Measurements from ENCODE around the gene P3H3.

Gene P3H3

GRCh38 chr12:6827982-6828780 lies at the start of gene P3H3:
Gene P3H3 (plus strand): TSS chr12:6828407. CDS start chr12:6828441, 34 bp downstream.
- no peak for DNase-seq

- peak; percentile 92 for DNase-seq
These were observed 49.3 kb upstream of the P3H3 start for GRCh38 chr12:6778574-6779550.

- no peak for DNase-seq
These were observed 48.3 kb upstream of the P3H3 start for GRCh38 chr12:6779708-6780432.

- peak; percentile 39 for DNase-seq
These were observed 47.6 kb upstream of the P3H3 start for GRCh38 chr12:6780573-6780972.

DNA sequence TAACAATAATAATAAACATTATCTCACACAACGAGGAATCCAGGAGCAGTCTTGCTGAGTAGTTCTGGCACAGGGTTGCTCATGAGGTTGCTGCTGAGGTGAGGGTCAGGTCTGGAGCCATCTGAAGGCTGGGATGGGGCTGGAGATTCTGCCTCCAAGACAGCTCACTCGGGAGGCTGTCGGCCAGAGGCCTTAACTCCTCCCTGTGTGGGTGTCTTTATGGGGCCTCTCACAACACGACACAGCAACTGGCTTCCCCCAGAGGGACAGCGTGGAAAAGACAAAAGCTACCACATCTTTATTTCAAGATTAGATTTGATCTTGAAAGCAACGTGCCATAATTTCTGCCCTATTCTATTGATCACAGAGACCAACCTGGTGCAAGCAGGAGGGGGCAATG lies 46.1 kb upstream of the P3H3 start:
- no peak for DNase-seq

DNA sequence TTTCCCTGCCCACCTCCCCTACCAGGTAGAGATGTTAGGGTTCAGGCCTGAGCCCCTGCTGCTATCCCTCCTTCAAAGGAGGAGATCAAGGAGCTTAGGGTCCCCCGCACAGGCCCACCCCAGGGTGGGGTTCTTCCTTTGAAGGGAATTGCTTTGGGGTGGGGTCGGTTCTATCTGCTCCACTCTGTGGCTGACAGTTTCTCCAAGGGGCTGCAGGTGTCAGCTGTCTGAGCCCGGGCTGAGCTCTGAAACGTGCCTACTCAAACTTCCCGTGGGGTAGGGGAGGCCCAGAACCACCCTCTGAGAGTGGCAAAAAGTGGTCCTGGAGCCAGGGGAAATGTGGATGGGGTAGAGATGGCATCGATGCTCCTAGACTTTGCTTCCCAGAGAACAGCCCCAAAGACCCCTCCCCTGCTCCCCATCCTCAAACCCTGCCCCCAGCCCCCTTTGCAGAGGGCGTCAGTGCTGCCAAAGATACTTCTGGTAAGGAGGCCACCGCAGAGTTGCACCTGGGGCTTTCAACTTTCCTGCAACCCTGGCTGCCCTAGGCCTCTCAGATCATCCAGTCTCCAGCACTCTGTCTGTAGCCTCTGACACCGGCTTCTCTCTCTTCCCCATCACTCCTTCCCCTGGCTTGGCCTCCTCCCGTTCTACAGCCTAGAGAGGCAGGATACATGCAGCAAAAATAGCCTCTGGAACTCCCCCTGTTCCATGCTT lies 45.2 kb upstream of the P3H3 start:
- DNase-seq, result no peak

DNA sequence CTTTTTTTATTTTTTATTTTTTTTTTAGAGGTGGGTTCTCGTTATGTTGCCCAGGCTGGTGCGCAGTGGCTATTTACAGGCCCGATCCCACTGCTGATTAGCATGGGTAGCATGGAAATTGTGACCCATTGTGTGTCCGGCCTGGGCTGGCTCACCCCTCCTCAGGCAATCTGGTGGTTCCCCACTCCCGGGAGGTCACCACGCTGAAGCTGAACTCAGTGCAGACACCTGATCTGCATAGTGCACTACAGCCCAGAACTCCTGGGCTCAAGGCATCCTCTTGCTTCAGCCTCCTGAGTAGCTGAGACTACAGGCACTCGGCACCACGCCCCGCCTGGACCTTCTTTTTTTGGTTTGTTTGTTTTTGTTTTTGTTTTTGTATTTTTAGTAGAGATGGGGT lies 44.4 kb upstream of the P3H3 start:
- DNase-seq, result no peak

GRCh38 chr12:6784296-6784695 lies 43.9 kb upstream of the P3H3 start:
- DNase-seq, result no peak

GRCh38 chr12:6784761-6785160 lies 43.4 kb upstream of the P3H3 start:
- no peak for DNase-seq

DNA sequence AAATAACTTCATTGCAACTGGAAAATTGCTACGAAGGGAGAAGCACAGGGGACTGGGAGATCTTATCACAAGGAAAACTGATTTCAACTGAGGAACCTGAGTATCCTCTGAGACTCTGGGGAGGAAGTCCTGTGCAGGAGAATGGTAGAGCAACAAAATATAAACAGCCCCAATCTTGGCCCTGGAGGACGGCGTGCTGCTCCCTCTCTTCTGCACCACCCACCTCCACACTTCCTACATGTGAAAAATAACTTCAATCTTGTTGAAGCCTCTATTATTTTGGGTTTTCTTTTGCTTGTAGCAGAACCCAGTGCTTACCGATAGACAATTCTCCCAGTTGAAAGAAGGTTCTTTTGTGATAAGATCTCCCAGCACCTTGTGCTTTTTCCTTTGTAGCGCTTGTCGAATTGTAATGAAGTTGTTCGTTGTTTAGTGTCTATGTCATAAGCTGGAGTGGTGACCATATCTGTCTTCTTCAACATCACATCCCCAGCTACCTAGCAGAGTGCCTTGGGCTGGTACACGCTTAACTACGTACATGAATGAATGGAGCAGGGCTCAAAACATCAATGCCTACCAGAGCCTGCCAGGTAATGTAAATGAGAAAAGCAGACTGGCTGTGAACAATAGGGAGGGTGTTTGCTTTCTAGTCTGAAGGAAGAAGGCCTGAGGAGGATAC lies 41.7 kb upstream of the P3H3 start:
- no peak for DNase-seq

DNA sequence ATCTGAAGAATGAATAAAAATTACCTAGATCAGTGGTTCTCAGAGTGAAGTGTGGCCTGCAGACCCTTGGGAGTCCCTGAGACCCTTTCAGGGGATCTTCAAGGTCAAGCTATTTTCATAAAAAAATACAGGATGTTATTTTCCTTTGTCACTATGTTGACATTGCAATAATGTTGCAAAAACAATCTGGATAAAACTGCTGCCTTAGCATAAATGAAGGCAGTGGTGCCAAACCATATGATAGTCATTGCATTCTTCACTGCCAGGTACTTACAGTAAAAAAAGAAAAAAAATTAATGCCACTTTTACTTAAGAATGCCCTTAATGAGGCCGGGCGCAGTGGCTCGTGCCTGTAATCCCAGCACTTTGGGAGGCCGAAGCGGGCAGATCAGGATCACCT lies 40.9 kb upstream of the P3H3 start:
- no peak for DNase-seq

DNA sequence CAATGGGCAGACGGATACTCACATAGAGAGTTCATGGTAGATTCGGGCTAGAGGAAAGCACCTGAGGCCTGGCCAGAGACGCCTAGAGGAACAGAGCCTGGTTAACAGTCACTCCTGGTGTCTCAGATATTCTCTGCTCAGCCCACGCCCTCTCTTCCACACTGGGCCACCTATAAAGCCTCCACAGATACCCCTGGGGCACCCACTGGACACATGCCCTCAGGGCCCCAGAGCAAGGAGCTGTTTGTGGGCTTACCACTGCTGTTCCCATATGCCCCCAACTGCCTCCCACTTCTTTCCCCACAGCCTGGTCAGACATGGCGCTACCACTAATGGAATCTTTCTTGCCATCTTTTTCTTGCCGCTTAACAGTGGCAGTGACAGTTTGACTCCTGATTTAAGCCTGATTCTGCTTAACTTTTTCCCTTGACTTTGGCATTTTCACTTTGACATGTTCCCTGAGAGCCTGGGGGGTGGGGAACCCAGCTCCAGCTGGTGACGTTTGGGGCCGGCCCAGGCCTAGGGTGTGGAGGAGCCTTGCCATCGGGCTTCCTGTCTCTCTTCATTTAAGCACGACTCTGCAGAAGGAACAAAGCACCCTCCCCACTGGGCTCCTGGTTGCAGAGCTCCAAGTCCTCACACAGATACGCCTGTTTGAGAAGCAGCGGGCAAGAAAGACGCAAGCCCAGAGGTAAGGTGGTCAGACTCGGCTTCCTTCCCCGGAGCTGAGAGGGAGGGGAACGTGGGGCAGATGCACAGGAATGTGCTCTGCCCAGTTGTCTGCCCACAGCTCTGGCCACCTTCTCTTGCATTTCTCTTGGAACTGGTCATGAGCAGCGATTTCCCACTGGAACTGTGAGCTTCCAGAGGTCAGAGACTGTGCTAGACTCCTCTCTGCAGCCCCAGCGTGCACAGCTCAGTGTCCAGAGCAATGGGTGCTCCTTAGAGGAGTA lies 39.0 kb upstream of the P3H3 start, which contains the start of gene CD4:
TSS of gene CD4 (plus strand) at position 557 of the 953 bp plus-strand sequence. CDS start 10,611 bp downstream, outside the sequence.
- DNase-seq, result peak; percentile 81

DNA sequence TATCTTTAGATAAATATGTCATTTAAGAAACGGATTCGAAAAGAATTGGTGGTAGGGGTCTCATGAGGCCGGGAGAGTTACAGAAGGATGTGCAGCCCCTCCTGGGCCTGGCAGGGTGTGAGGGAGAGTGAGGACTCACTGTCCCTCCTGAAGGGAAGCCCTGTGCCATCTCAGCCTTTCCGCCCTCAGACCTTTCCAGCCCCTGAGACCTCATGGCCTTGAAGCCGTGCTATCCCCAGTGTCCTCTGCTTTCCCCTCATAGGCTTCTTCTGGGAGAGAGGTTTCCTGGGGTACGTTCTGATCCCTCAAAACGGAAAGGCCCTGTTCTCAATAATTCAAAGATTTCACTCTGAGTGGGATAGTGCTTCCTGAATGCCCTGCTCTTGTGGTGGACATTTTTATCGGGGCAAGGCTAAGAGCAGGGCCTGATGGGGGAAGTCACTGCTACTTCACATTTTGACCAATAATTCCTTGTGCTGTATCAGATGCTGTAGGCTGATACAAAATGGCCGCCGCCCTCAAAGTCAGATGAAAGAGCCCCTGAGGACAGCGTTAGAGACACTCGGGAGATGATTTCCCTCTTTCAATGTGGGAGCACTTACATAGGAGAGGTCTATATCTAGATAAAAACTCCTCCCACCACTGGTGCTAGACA lies 37.6 kb upstream of the P3H3 start:
- DNase-seq, result peak; percentile 65

DNA sequence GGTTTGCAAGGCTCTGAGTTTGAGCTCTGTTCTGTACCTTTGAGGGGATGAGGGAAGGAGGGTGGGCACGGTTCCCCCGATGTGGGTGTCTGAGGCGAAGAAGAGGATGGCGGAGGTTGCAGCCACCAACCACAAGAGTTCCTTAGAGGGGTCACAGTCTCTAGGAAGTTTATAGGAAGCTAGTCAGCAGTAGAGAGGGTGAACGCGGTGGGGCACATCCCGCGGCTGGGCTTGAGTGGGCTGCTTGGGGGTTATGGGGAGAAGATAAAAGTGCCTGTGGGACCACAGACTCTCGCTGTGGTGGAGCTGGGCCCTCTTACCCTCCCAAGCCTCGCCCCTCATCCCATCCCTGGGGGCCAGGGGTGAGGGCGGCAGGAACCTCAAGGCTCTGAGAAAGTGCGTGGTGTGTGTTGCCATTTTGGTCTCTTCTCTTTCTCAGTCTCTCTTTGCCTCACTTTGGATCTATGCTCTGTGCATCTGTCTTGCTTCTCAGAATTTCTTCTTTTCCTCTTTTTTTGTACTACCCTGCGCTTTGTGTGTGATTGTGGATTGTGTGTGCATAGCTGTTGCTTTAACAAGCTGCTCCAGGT lies 36.2 kb upstream of the P3H3 start:
- DNase-seq, result no peak

DNA sequence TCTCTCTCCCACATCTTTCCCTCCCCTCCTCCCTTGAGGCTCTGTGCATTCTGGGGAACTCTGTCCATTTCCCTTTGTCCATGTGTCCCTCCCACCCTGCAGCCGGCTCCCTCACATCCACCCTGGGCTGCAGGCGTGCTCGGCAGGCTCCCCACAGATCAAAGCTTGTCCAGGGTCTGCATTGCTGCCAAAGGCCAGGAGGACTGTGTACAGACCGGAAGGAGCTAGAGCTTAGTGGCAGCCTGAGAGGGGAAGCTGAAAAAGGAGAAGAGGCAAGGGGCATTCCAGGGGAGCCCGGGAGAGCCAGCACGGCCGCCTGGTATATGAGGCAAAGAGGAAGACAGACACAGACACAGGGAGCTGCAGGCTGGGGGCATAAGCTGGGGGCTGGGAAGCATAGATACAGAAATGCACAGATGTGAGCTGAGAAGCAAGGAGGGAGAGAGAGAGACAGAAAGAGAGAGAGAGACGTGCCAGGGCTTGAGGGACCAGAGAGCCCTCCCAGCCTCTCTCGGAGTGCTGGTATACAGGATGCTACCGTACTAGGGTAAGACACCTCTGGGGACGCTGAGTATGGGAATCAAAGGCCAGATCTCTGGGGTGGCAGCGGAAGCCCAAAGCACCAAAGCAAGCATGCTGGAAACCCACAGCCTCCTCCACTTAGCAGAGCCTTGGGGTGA lies 35.5 kb upstream of the P3H3 start:
- peak; percentile 32 for DNase-seq

- DNase-seq, result no peak
These were observed 33.1 kb upstream of the P3H3 start for GRCh38 chr12:6795088-6795487.

DNA sequence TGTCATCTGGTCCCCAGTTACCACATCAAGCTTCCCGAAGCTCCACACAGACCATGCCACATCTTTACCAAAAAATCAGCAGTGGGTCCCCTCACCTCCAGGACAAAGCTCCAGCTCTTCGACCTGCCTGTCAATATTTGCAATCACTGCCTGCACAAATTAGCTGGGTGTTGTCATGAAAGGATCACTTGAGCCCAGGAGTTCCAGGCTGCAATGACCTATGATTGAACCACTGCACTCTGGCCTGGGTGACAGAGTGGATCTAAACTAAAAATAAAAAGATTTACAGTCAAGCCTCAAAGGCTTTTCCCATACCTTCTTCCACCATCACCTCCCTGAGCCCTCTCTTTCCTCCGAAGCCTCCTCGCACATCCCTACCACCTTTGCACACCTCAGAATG lies 31.6 kb upstream of the P3H3 start:
- DNase-seq, result no peak

- DNase-seq, result no peak
These were observed 29.1 kb upstream of the P3H3 start for GRCh38 chr12:6799147-6799546.

DNA sequence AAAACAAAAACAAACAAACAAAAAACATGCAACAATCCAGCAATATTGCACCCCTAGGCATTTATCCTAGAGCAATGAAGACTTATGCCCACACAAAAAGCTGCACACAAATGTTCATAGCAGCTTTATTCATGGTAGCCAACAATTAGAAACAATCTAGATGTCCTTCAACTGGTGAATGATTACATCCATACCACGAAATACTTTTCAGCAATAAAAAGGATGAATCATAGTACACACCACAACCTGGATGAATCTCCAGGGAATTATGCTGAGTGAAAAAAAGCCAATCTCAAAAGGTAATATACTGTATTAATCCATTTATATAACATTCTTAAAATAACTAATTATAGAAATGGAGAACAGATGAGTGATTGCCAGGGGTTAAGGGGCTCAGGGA lies 21.0 kb upstream of the P3H3 start:
- no peak for DNase-seq

All from stimulated activated CD4-positive, alpha-beta T cell treated with anti-CD3 and anti-CD28 coated beads, Interleukin-4, amount 100 ng/mL, for 24 hours (primary cell).